Measurements from ENCODE around the gene NUP35.

Gene NUP35

DNA sequence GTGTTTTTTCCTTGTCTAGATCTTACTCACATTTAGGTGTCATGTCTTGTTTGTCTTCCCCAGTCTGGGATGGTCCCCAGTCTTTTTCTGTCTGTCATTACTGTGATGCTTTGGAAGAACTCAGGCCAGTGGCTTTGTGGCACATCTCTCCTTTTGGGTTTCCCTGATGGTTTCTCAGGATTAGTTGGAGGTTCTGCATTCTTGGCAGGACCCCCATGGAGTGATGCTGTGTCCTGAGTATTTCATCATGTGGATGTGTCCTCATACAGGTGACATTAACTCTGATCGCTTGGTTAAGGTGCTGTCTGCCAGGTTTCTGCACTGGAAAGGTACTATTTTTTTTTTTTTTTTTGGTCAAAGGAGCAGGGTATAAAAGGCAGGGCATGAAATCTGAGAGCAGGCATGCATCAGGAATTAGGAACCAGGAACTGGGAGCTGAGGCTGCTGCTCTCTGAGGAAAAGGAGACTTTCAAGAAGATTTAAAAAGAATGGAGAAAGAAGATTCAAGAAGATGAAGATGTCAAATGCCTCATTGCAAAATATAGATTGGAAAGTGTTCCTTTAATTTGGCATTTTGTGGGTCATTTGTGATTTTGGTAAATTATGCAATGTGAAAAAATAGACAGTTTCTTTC, 85.3 kb downstream of the NUP35 start:
- DNase-seq (ENCODE audit: low read depth) = no peak
